HCT116 (cell line): ENCODE data around the gene RPS6KA2.

Source experiments
- TCF7L2 ChIP-seq: IDR thresholded peaks from 2 replicates; pipeline ENCODE4 v1.7.0; 2011; ENCODE audit warnings: borderline replicate concordance, inconsistent platforms; ENCODE audit not compliant: insufficient read depth, insufficient read length; ENCODE audit errors: extremely low read depth
- TF ChIP-seq, protein P1 (sequence below): IDR thresholded peaks from 2 replicates; pipeline ENCODE4 v1.6.1; 2012
- TF ChIP-seq, protein P2 (sequence below), 3 experiments: fragments of 200-600 bp in 1 of 3; sonication (generic) in 1 of 3; IDR thresholded peaks in 2 of 3; conservative IDR thresholded peaks in 1 of 3; 2 replicates each; pipeline ENCODE4 v1.5.1; 2012 to 2017; ENCODE audit warnings: low read depth in 2 of 3, low read length in 2 of 3, antibody characterized with exemption in 1 of 3, borderline replicate concordance in 1 of 3, control low read depth in 1 of 3, mild to moderate bottlenecking in 1 of 3, mixed read lengths in 1 of 3, mixed run types in 1 of 3, moderate library complexity in 1 of 3; ENCODE audit not compliant: insufficient read depth in 1 of 3

GRCh38 chr6:166543603-166544295, 83.3 kb downstream of the RPS6KA2 start:
- no peak for TF ChIP-seq TCF7L2
- TF ChIP-seq, protein P1, sequence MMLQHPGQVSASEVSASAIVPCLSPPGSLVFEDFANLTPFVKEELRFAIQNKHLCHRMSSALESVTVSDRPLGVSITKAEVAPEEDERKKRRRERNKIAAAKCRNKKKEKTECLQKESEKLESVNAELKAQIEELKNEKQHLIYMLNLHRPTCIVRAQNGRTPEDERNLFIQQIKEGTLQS, result no peak
- TF ChIP-seq, protein P2, sequence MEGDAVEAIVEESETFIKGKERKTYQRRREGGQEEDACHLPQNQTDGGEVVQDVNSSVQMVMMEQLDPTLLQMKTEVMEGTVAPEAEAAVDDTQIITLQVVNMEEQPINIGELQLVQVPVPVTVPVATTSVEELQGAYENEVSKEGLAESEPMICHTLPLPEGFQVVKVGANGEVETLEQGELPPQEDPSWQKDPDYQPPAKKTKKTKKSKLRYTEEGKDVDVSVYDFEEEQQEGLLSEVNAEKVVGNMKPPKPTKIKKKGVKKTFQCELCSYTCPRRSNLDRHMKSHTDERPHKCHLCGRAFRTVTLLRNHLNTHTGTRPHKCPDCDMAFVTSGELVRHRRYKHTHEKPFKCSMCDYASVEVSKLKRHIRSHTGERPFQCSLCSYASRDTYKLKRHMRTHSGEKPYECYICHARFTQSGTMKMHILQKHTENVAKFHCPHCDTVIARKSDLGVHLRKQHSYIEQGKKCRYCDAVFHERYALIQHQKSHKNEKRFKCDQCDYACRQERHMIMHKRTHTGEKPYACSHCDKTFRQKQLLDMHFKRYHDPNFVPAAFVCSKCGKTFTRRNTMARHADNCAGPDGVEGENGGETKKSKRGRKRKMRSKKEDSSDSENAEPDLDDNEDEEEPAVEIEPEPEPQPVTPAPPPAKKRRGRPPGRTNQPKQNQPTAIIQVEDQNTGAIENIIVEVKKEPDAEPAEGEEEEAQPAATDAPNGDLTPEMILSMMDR (IDR thresholded peaks at IDR 0.05 in 2 of 3, conservative IDR thresholded peaks at IDR 0.05 in 1 of 3; ENCODE audit: borderline replicate concordance in 1 of 3, insufficient read depth in 1 of 3, low read depth in 2 of 3, low read length in 2 of 3), result no peak
